NB4 (cell line): ENCODE measurements around the gene FAM120A.

ENCODE experiments used
- POLR2A ChIP-seq: IDR thresholded peaks from 2 replicates; pipeline ENCODE4 v1.6.1; 2011; ENCODE audit warnings: mild to moderate bottlenecking; ENCODE audit not compliant: insufficient read length; ENCODE audit errors: extremely low read depth
- TF ChIP-seq, protein P1 (sequence below): IDR thresholded peaks from one replicate; pipeline ENCODE4 v1.5.1; 2012; ENCODE audit warnings: low read depth, low read length

DNA sequence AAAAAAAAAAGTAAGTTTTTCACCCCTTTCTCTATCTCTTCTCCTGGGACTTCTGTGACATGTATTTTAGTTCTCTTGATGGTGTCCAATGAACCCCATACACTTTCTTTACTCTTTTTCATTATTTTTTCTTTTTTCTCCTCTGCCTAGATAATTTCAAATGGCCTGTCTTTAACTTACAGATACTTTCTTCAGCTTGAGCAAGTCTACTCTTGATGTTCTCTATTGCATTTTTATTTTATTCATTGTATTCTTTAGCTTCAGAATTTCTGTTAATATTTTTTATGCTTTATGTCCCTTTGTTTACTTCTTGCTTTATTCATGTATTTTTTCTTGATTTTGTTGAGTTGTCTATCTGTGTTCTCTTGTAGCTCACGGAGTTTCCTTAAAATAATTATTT is 32.5 kb upstream of the FAM120A start:
- no peak for TF ChIP-seq POLR2A
- TF ChIP-seq, protein P1, sequence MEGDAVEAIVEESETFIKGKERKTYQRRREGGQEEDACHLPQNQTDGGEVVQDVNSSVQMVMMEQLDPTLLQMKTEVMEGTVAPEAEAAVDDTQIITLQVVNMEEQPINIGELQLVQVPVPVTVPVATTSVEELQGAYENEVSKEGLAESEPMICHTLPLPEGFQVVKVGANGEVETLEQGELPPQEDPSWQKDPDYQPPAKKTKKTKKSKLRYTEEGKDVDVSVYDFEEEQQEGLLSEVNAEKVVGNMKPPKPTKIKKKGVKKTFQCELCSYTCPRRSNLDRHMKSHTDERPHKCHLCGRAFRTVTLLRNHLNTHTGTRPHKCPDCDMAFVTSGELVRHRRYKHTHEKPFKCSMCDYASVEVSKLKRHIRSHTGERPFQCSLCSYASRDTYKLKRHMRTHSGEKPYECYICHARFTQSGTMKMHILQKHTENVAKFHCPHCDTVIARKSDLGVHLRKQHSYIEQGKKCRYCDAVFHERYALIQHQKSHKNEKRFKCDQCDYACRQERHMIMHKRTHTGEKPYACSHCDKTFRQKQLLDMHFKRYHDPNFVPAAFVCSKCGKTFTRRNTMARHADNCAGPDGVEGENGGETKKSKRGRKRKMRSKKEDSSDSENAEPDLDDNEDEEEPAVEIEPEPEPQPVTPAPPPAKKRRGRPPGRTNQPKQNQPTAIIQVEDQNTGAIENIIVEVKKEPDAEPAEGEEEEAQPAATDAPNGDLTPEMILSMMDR, result no peak
